Activated CD4-positive, alpha-beta T cell treated with anti-CD3 and anti-CD28 coated beads, Interleukin-2, Interleukin-6, amounts not matched to agents 100 ng/mL and 50 ng/mL, durations not matched to agents 16 hours and 8 hours (primary cell): ENCODE data around the gene CBFA2T3.
"Not testable (repeated sequence)": the region's sequence is repeated elsewhere in the genome, so short reads cannot be mapped to it uniquely, and the experiment has no call there.

Source experiments
- DNase-seq: peaks from one replicate; pipeline ENCODE4 v3.0.0-alpha.2; 2020

The CBFA2T3 gene

DNA sequence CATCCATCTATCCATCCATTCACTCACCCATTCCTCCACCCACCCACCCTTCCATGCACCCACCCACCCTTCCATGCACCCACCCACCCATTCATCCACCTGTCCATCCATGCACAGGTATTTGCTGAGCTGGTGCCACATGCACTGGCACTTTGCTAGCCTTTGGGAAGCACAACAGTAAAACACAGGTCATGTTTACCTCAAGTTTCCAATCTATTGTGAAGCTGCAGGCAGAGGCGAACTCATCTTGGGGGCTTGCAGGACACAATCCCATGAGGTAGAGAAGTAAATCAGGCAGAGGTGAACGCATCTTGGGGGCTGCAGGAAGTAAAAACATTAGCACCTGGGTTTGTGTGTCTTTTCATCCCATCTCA is 35.6 kb upstream of the CBFA2T3 start:
- DNase-seq, result no peak

DNA sequence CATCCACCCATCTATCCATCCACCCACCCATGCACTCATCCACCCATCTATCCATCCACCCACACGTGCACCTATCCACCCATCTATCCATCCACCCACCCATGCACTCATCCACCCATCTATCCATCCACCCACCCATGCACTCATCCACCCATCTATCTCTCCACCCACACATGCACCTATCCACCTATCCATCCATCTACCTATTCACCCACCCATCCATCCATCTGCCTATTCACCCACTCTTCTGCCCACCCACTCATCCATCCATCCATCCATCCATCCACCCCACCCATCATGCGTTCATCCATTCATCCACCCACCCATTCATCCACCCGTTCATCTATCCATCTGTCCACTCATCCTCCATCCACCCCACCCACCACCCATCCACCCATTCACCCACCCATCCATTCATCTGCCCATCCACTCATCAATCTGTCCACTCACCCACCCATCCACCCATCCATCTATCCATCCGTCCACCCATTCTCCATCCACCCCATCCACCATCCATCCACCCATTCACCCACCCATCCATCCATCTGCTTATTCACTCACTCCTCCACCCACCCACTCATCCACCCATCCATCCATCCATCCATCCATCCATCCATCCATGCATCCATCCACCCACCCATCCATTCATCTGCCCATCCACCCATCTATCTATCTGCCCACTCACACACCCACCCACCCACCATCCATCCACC is 35.1 kb upstream of the CBFA2T3 start:
- DNase-seq, result no peak

- no peak for DNase-seq
Observed at GRCh38 chr16:89010210-89010925, 33.4 kb upstream of the CBFA2T3 start.

DNA sequence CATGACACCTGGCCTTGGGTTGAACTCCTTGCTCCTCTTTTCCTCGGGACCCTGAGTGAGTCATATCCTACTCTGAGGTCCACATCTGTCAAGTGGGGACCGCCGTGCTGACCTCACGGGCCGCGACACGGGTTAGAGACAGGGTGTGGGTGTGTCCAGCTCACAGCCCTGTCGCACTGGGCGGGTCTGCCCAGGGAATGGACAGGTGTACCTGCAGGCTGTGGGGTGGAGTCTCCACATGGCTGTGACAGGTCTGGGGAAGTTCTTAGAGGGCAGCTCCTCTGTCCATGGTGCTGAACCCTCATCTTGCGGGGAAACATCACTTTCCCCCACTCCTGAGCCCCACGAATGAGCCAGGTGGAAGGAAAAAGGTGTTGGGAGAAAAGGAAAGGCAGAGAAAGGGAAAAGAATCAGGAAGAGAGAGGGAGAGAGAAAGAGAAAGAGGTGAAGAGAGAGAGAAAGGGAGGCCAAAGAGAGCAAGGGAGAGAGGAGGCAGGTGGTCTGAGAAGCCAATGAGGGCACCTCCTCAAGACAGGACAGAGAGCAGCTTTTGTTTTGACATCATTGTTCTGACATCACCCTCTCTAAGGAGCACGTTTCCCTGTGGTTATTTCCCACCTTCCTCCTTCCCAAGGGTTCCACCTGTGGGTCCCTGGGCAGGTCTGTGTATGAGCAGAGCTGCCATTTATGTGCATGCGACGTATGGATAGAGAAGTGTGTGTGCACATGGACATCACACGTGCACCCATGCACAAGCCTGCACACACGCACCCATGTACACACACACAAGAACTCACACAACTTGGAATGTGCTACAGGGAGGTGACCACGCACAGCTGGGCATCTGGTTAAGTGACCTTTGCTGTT is 32.6 kb upstream of the CBFA2T3 start:
- DNase-seq, result no peak

DNA sequence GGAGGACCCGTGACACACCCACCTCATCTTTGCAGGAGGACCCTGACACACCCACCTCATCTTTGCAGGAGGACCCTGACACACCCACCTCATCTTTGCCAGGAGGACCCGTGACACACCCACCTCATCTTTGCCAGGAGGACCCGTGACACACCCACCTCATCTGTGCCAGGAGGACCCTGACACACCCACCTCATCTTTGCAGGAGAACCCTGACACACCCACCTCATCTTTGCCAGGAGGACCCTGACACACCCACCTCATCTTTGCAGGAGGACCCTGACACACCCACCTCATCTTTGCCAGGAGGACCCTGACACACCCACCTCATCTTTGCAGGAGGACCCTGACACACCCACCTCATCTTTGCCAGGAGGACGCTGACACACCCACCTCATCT is 31.8 kb upstream of the CBFA2T3 start:
- not testable (repeated sequence) for DNase-seq

- no peak for DNase-seq
Observed at GRCh38 chr16:89007371-89008249, 30.6 kb upstream of the CBFA2T3 start.

DNA sequence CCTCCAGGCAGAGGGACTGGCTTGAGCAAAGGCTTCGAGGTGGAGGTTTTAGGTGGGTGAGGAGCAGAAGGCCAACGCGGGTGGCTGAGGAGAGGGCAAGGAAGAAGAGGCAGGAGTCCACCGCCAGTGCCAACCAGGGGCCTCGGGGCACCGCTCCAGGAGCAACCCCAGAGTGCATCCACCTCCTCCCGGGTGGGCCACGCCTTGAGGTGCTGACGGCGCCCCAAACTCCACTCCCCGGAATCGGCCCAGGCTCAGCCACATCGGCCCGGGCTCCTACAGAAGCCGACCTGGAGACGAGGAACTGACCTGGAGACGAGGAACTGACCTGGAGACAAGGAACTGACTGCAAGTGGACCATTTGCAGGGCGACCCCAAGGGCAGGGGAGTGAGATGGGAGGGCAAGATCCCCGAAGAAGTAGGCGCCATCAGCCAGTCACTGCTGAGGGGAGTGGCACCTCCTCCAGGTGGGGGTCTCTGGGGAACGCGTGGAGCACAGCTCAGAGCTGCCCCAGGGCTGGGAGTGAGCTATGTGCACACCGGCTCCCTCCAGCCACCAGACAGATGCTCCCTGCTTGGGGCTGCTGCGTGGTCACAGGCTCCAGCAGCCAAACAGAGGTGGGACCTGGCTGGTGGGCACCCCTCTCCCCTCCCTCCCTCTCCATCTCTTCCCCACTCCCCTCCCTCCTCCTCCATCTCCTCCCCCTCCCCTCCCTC is 29.2 kb upstream of the CBFA2T3 start:
- DNase-seq, result no peak

DNA sequence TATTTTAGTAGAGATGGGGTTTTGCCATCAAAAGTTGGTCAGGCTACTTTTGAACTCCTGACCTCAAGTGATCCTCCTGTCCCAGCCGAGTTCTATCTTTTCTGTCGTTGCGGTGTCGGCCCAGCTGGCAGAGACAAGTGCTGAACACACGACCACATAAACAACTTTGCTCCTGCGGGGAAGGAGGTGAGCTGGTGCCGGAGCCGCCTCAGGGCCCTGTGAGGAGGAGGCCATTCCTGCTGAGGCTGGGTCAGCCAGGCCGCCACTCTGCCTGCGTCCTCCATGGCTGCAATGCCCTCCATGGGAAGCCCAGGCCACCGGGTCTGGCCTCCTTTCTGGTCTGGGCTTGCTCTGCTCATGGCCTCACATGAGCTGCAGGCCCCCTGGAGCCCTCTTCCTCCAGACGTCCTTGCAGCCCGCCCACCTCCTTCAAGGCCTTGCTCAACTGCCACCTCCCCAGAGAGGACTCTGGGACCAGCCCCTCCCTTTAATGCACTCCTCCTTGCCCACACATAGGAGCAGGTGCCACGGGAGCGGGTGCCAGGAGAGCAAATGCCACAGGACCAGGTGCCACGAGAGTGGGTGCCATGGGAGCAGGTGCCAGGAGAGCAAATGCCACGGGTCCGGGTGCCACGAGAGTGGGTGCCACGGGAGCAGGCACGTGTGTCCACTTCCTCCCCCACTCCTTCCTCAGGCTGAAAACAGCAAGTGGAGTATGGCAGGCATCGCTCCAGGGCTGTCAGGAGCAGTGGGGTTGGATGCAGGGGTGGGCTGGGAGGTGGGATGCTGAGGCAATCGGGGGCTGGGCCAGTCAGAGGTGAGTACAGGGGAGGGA is 28.4 kb upstream of the CBFA2T3 start:
- no peak for DNase-seq

GRCh38 chr16:89004209-89004831 is 27.3 kb upstream of the CBFA2T3 start:
- DNase-seq, result no peak

DNA sequence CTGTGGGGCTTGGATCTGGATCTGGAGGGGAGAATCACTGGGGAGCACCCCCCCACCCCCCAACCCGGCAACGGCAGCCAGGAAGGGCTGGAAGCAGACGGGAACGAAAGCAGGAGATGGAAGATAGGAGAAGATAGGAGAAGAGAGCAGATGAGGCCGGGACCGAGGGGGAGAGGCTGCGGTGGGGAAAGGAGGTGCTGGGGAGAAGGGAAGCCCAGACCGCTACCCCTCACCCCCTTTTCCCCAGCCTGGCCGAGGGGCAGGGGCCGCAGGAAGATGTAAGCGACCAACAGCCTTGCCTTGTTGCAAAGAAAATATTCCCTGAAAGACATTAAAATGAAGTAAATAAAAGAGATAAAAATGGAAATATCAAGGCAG is 26.8 kb upstream of the CBFA2T3 start:
- no peak for DNase-seq

GRCh38 chr16:89002851-89003830 is 26.1 kb upstream of the CBFA2T3 start:
- no peak for DNase-seq

DNA sequence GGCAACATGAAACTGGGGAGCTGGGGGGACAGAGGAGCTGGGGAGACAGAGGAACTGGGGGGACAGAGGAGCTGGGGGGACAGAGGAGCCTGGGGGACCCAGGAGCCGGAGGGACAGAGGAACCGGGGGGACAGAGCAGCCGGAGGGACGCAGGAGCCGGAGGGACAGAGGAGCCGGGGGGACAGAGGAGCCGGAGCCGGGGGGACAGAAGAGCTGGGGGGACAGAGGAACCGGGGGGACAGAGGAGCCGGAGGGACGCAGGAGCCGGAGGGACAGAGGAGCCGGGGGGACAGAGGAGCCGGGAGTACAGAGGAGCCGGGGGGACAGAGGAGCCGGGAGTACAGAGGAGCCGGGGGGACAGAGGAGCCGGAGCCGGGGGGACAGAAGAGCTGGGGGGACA is 25.1 kb upstream of the CBFA2T3 start:
- DNase-seq, result not testable (repeated sequence)

DNA sequence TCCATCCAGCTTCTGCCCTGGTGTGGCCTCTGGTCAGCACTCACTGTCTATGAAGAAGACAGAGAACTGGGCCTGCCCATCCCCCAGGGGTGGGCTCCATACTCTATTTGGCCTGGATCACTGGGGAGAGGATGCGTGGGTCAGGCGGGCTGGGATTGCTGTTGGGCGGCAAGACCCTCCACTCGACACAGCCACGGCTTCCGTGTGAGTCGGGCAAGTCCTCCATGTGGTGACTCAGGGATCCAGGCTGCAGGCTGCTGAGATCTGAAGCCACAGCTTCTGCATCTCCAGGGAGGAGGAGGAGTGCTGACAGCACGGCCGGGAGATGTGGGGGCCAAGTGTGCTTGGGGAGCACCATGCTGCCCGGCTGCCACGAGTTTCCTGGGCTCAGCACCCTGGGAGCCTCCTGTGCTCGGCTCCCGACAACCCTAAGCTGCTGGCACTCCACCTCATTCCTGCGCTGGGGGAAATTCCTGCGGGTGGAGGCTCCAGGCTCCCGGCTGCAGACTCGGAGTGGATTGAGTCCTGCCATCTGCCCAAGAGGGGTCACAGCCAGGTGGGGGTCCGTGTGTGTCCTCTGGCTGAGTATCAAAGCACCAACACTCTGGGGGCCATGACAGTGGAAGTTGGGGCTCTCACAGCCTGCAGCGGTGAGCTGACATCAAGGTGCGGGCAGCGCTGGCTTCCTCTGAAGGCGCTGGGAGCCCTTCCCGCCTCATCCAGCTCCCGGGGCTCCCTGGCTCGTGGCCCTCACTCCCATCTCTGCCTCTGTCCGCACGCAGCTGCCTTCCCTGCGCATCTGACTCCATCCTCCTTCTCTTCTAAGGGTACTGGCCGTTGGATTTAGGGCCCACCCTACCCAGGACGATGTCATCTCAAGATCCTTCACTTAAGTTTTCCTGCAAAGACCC is 24.4 kb upstream of the CBFA2T3 start:
- no peak for DNase-seq

- no peak for DNase-seq
Observed at GRCh38 chr16:89000207-89000959, 23.4 kb upstream of the CBFA2T3 start.

DNA sequence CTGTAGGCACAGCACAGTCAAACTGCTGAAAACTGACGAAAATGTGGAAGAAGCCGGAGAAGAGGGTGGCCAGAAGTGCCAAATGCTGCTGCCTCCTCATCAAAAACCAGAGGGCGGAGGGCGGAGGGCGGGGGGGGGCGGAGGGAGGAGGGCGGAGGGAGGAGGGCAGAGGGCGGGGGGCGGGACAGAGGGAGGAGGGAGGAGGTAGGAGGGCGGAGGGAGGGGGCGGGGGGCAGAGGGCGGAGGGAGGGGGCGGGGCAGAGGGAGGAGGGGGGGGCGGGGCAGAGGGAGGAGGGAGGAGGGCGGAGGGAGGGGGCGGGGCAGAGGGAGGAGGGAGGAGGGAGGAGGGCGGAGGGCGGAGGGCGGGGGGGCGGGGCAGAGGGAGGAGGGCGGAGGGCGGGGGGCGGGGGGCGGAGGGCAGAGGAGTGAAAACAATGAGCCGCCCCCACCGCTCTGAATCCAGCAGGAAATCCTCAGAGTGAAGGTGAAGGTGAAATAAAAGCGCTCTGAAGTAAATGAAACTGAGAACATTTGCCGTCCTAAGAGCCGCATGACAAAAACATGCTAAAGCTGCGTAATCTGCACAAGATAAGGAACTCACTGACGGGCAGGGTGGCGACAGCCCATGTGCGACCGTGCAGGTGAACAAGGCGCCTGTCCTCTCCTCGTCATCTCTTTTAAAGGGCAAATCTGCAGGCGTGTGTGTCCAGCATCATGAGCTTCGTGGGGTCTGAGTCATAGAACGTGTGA is 22.6 kb upstream of the CBFA2T3 start:
- DNase-seq, result no peak

GRCh38 chr16:88995746-88996535 is 18.9 kb upstream of the CBFA2T3 start:
- no peak for DNase-seq
